ENCODE measurements around the gene FAM120A. TPM values are rescaled to one million over a fixed set of nuclear protein-coding genes. Genes with fewer than 3 reads are reported as not detected.
A peak's percentile ranks its signal among the peaks of the same experiment; 100 is the strongest.

FAM120A gene
- total RNA-seq, 2 donors from 2014 or later = 79.6 to 79.7 TPM

GRCh38 chr9:93440896-93441580 lies 10.4 kb upstream of the FAM120A start:
- ATAC-seq (no peak), DNase-seq (no peak)
- intact Hi-C loops (cut with DNase I) = no loop called here

- ATAC-seq (no peak), DNase-seq (no peak)
- intact Hi-C loops (cut with DNase I) = no loop called here
Observed at GRCh38 chr9:93446073-93446472, 5.4 kb upstream of the FAM120A start.

- ATAC-seq (no peak), DNase-seq (no peak)
- intact Hi-C loops (cut with DNase I) = no loop called here
Observed at GRCh38 chr9:93447655-93448054, 3.8 kb upstream of the FAM120A start.

GRCh38 chr9:93451849-93452709 lies 594 bp downstream of the FAM120A start:
- DNase-seq (peak; percentile 66), ATAC-seq (peak; percentile 16 to 27)
- intact Hi-C loops (cut with DNase I) = loop anchor here (5.0 to 10.0 kb wide), 2 partner anchors 115 to 123 kb away; partner anchors contain the start of gene PHF2 (in 1 of the 2)

GRCh38 chr9:93452710-93453046 lies 1.2 kb downstream of the FAM120A start:
- ATAC-seq (peak; percentile 9 to 24), DNase-seq (peak; percentile 38)
- intact Hi-C loops (cut with DNase I) = loop anchor here (5.0 to 10.0 kb wide), 2 partner anchors 115 to 122 kb away; partner anchors contain the start of gene PHF2 (in 1 of the 2)

GRCh38 chr9:93453047-93453914 lies 1.8 kb downstream of the FAM120A start, which contains the start of gene FAM120AOS:
TSS of gene FAM120AOS (minus strand) at chr9:93453581. CDS start at chr9:93452709, 872 bp downstream.
- ATAC-seq = peak; percentile 86 to 88
- DNase-seq = peak; percentile 93
- intact Hi-C loops (cut with DNase I) = loop anchor here (5.0 to 10.0 kb wide), 2 partner anchors 114 to 122 kb away; partner anchors contain the start of gene PHF2 (in 1 of the 2)

GRCh38 chr9:93456022-93456421 lies 4.5 kb downstream of the FAM120A start:
- no peak for DNase-seq
- ATAC-seq = no peak
- intact Hi-C loops (cut with DNase I) = loop anchor here in 1 of 2 donors (10.0 kb wide), 1 partner anchor 119 kb away; the partner anchor contains the start of gene PHF2

GRCh38 chr9:93456504-93456903 lies 5.0 kb downstream of the FAM120A start:
- ATAC-seq = no peak

GRCh38 chr9:93457006-93457405 lies 5.5 kb downstream of the FAM120A start:
- intact Hi-C loops (cut with DNase I) = loop anchor here in 1 of 2 donors (10.0 kb wide), 1 partner anchor 118 kb away; the partner anchor contains the start of gene PHF2
- DNase-seq (no peak), ATAC-seq (no peak)

More at GRCh38 chr9:93456504-93456903, 5.0 kb downstream of the FAM120A start:
- intact Hi-C loops (cut with DNase I) = loop anchor here in 1 of 2 donors (10.0 kb wide), 1 partner anchor 118 kb away; the partner anchor contains the start of gene PHF2
- DNase-seq = no peak

GRCh38 chr9:93458712-93459111 lies 7.2 kb downstream of the FAM120A start:
- intact Hi-C loops (cut with DNase I) = loop anchor here in 1 of 2 donors (10.0 kb wide), 1 partner anchor 116 kb away; the partner anchor contains the start of gene PHF2
- DNase-seq (no peak), ATAC-seq (no peak)

- intact Hi-C loops (cut with DNase I) = loop anchor here in 1 of 2 donors (10.0 kb wide), 1 partner anchor 115 kb away; the partner anchor contains the start of gene PHF2
- peak; percentile 73 to 75 for ATAC-seq
- DNase-seq = no peak
Observed at GRCh38 chr9:93459432-93459847, 8.0 kb downstream of the FAM120A start.

GRCh38 chr9:93460689-93461413 lies 9.4 kb downstream of the FAM120A start:
- no peak for DNase-seq
- intact Hi-C loops (cut with DNase I) = no loop called here
- no peak for ATAC-seq

- DNase-seq (no peak), ATAC-seq (no peak)
- intact Hi-C loops (cut with DNase I) = no loop called here
Observed at GRCh38 chr9:93461414-93461743, 9.9 kb downstream of the FAM120A start.

GRCh38 chr9:93461821-93462220 lies 10.3 kb downstream of the FAM120A start:
- ATAC-seq = no peak
- intact Hi-C loops (cut with DNase I) = no loop called here

GRCh38 chr9:93463638-93464248 lies 12.3 kb downstream of the FAM120A start:
- DNase-seq = no peak
- no peak for ATAC-seq
- intact Hi-C loops (cut with DNase I) = no loop called here

More at GRCh38 chr9:93461821-93462220, 10.3 kb downstream of the FAM120A start:
- no peak for DNase-seq

- intact Hi-C loops (cut with DNase I) = no loop called here
- DNase-seq (no peak), ATAC-seq (no peak)
Observed at GRCh38 chr9:93464395-93464794, 12.9 kb downstream of the FAM120A start.

GRCh38 chr9:93464876-93465275 lies 13.4 kb downstream of the FAM120A start:
- ATAC-seq (no peak), DNase-seq (no peak)
- intact Hi-C loops (cut with DNase I) = no loop called here

- intact Hi-C loops (cut with DNase I) = no loop called here
- peak in 1 of 2 donors; percentile 38 for ATAC-seq
- DNase-seq = no peak
Observed at GRCh38 chr9:93465855-93466254, 14.4 kb downstream of the FAM120A start.
